ENCODE measurements around the gene NEUROG3. TPM values are rescaled to one million over a fixed set of nuclear protein-coding genes. Genes with fewer than 3 reads are reported as not detected.

The NEUROG3 gene
- total RNA-seq, 4 donors from 2014 or later, result not detected

DNA sequence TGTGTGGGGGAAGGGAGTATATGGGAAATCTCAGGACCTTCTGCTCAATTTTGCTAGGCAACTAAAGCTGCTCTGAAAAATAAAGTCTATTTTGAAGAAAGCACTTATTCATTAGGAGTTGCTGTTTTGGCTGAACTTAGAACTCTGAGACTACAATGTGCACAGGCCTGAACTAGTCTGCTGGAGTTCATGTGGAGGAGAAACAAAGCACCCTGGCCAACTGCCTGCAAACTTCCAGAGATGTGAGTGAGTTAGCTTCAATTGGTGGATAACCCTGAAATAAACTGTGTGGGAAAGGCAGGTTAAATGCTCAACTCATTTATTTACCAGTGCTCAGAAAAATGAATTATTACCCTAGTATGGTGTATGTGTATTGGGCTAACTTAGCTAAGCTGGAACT, 39.5 kb upstream of the NEUROG3 start:
- no peak for TF ChIP-seq POLR2A (IDR thresholded peaks at IDR 0.05)
- TF ChIP-seq, protein P1, sequence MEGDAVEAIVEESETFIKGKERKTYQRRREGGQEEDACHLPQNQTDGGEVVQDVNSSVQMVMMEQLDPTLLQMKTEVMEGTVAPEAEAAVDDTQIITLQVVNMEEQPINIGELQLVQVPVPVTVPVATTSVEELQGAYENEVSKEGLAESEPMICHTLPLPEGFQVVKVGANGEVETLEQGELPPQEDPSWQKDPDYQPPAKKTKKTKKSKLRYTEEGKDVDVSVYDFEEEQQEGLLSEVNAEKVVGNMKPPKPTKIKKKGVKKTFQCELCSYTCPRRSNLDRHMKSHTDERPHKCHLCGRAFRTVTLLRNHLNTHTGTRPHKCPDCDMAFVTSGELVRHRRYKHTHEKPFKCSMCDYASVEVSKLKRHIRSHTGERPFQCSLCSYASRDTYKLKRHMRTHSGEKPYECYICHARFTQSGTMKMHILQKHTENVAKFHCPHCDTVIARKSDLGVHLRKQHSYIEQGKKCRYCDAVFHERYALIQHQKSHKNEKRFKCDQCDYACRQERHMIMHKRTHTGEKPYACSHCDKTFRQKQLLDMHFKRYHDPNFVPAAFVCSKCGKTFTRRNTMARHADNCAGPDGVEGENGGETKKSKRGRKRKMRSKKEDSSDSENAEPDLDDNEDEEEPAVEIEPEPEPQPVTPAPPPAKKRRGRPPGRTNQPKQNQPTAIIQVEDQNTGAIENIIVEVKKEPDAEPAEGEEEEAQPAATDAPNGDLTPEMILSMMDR (IDR thresholded peaks at IDR 0.05), result no peak
- no peak for DNase-seq (ENCODE audit: low spot score in 2 of 2)
- H3K4me3 ChIP-seq (ENCODE audit: low read depth, poor library complexity, severe bottlenecking), result no peak overlapping the region
- intact Hi-C loops (cut with DNase I; ENCODE audit: low total_unique reads), result no loop called here

DNA sequence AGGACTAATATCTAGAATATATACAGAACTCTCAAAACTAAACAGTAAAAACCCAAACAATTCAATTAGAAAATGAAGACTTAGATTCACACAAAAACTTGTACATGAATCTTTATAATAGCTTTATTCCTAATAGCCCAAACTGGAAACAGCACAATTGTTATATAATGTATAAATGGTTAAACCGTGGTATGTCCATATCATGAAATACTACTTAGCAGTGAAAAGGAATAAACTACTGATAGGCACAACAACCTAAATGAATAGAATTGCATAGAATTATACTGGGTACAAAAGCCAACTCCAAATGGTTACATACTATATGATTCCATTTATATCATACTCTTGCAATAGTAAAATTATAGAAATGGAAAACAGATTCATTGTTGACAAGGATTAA, 35.9 kb upstream of the NEUROG3 start:
- DNase-seq (ENCODE audit: low spot score in 2 of 2), result no peak
- no peak overlapping the region for H3K4me3 ChIP-seq (ENCODE audit: low read depth, poor library complexity, severe bottlenecking)
- TF ChIP-seq, protein P1 (IDR thresholded peaks at IDR 0.05), result no peak
- no peak for TF ChIP-seq POLR2A (IDR thresholded peaks at IDR 0.05)
- 95 to 97% methylated on average over 1 of the region's 1 CpG for WGBS, 2 donors
- intact Hi-C loops (cut with DNase I; ENCODE audit: low total_unique reads), result no loop called here

DNA sequence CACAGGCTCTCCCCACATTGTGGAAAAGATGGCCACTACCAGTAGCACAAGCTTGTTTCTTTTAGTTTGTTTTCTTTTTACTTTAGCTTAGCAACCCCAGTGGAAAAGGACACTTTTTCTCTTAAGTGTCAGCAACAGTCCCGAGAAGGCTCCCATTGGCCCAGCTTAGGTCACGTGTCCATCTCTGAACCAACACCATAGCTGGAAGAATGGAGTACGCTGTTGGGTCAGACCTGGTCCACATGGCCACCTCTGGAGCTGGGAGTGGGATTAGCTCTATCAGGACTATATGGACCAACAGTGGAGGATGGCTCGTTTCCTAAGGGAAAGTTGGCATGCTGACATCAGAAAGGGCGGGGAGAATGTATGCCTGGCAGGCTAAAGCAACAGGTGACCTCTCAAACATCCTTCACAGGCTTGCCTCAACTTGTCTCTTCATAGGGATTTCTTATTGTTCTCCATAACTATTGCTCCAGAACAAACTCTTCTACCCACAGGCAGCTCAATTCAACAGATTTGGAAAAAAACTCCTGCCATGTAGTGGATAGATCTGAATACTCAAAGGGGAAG, 27.6 kb upstream of the NEUROG3 start:
- TF ChIP-seq POLR2A (IDR thresholded peaks at IDR 0.05), result no peak
- TF ChIP-seq, protein P1 (IDR thresholded peaks at IDR 0.05), result no peak
- intact Hi-C loops (cut with DNase I; ENCODE audit: low total_unique reads), result no loop called here
- no peak overlapping the region for H3K4me3 ChIP-seq (ENCODE audit: low read depth, poor library complexity, severe bottlenecking)
- no peak for DNase-seq (ENCODE audit: low spot score in 2 of 2)
- WGBS, 2 donors, result 65 to 67% methylated on average over 5 of the region's 5 CpGs

DNA sequence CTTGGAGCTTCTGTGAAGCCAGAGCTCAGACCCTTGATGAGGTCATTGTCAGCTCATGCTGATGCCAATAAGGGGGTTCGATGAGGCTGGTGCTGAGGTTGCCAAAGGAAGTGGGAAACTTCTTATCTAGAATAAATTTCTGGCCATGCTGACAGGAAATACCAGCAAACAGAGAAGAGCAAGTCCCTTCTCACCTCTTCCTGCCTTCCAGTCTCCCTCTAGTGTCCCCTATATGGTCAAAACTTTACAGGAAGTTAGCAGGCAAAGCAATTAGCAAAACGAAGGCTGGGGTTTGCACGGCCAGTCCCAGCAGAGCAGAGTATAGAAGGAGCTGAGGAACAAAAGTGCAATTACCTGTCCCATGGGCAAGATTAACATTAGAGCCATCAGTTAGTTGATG, 15.1 kb upstream of the NEUROG3 start:
- intact Hi-C loops (cut with DNase I; ENCODE audit: low total_unique reads), result no loop called here
- DNase-seq (ENCODE audit: low spot score in 2 of 2), result peak in 1 of 2 donors; percentile 29
- WGBS, 2 donors, result 25 to 41% methylated on average over 3 of the region's 3 CpGs
- no peak overlapping the region for H3K4me3 ChIP-seq (ENCODE audit: low read depth, poor library complexity, severe bottlenecking)
- TF ChIP-seq, protein P1 (IDR thresholded peaks at IDR 0.05), result no peak
- TF ChIP-seq POLR2A (IDR thresholded peaks at IDR 0.05), result no peak

DNA sequence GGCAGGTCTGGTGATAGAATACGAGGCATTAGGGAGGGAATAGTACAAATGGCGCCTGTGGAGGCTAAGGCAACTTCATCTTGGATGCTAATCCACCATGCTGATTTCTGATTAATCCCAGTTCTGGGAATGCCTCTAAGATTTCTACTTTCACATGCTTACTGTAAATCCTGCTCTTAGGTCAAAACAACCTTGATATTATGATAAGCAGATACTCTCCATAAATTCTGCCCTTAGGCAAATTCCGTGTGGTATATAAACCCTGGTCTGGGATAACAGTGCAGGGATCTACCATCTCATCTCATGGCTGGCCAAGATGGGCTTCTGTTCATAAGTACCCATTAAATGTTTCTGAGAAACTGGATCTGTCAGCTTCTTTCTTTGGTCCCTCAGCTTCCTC, 11.4 kb upstream of the NEUROG3 start:
- WGBS, 2 donors, result 77 to 83% methylated on average over 3 of the region's 3 CpGs
- no peak overlapping the region for H3K4me3 ChIP-seq (ENCODE audit: low read depth, poor library complexity, severe bottlenecking)
- intact Hi-C loops (cut with DNase I; ENCODE audit: low total_unique reads), result no loop called here
- no peak for TF ChIP-seq POLR2A (IDR thresholded peaks at IDR 0.05)
- TF ChIP-seq, protein P1 (IDR thresholded peaks at IDR 0.05), result no peak
- DNase-seq (ENCODE audit: low spot score in 2 of 2), result peak in 1 of 2 donors; percentile 2

DNA sequence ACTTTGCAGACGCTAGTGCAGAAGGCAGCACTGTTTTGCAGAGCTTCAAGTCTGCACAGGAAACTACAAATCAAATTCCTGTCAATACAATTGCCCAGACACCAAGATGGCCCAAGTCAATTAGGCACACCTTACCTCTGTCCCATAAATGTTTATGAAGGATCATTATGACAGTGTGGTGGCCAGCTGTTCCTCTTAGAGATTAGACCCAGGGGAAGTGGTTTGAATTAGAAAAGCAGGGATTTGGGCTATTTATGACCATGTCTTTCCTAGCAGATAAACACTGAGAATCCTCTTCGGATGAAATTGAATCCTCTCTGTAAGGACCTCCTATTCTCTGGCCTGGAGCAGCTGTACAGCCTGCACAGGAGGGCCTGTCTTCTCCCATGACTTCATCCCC, 9.9 kb upstream of the NEUROG3 start:
- TF ChIP-seq POLR2A (IDR thresholded peaks at IDR 0.05), result no peak
- TF ChIP-seq, protein P1 (IDR thresholded peaks at IDR 0.05), result no peak
- peak in 1 of 2 donors; percentile 20 for DNase-seq (ENCODE audit: low spot score in 2 of 2)
- no peak overlapping the region for H3K4me3 ChIP-seq (ENCODE audit: low read depth, poor library complexity, severe bottlenecking)
- intact Hi-C loops (cut with DNase I; ENCODE audit: low total_unique reads), result no loop called here
- WGBS, 2 donors, result 39 to 44% methylated on average over 2 of the region's 2 CpGs

Measured in lower leg skin (tissue), 4 donors.